Prostate gland (tissue), 2 donors: ENCODE measurements around the gene GNA12. TPM values are rescaled to one million over a fixed set of nuclear protein-coding genes. Genes with fewer than 3 reads are reported as not detected.

ENCODE experiments used
- DNase-seq: peaks from one replicate; pipeline ENCODE4 v3.0.0-alpha.2; 2019; ENCODE audit warnings: low spot score
- H3K27ac ChIP-seq, 2 donors: fragments of 200-600 bp; sonication (generic); 2 replicates each; pipeline ENCODE4 v1.5.1; 2017 to 2019
- H3K27me3 ChIP-seq: fragments of 200-600 bp; sonication (generic); replicated peaks from 2 replicates; pipeline ENCODE4 v1.5.1; 2019; ENCODE audit not compliant: insufficient read depth
- H3K36me3 ChIP-seq, 2 donors: fragments of 200-600 bp; sonication (generic); 1 replicate in 1 of 2; 2 replicates in 1 of 2; pipeline versions ENCODE4 v1.5.1 to v1.8.1; 2017 to 2019
- H3K4me1 ChIP-seq: fragments of 200-600 bp; sonication (generic); replicated peaks from 2 replicates; pipeline ENCODE4 v1.5.1; 2019
- H3K4me3 ChIP-seq, 2 donors: fragments of 200-600 bp; sonication (generic); 2 replicates each; pipeline ENCODE4 v1.5.1; 2017 to 2019
- H3K9me3 ChIP-seq: fragments of 200-600 bp; sonication (generic); 2 replicates; pipeline ENCODE4 v1.5.1; 2017
- CTCF ChIP-seq, 4 experiments: fragments of 200-600 bp in 2 of 4; fragments of 450-650 bp in 2 of 4; sonication (generic) in 2 of 4; IDR thresholded peaks; 1 replicate in 3 of 4; 2 replicates in 1 of 4; pipeline ENCODE4 v1.5.1; 2016 to 2019; ENCODE audit warnings: antibody characterized with exemption in 4 of 4, mild to moderate bottlenecking in 2 of 4, moderate library complexity in 2 of 4
- POLR2A ChIP-seq: fragments of 450-650 bp; IDR thresholded peaks from one replicate; pipeline ENCODE4 v1.6.1; 2016; ENCODE audit warnings: antibody characterized with exemption, mild to moderate bottlenecking
- POLR2AphosphoS5 ChIP-seq: sonication (generic); formaldehyde crosslinking; IDR thresholded peaks from one replicate; pipeline ENCODE4 v1.6.1; 2017; ENCODE audit warnings: antibody characterized with exemption
- WGBS: methylation state at CpG from one replicate; pipeline ENCODE4 v1.1.5; 2018; 5-methylcytosine and 5-hydroxymethylcytosine counted together
- intact Hi-C: fragments of 100-400 bp; cut with DNase I; formaldehyde crosslinking; loops from one replicate; pipeline ENCODE4 v1.14.2; 2022
- total RNA-seq, 2 donors: library from RNA; depleted of rRNA; stranded (reverse); fragments of >200 nt; gene quantifications; one replicate each; pipeline ENCODE4 v1.1.0, GENCODE V29; 2016

GNA12 gene
- total RNA-seq, 2 donors from 2014 or later, result 22.6 to 102 TPM

GRCh38 chr7:2723138-2723850 is 120.8 kb downstream of the GNA12 start:
- H3K27me3 ChIP-seq, result no peaks in the 10 kb centered on the region
- no peak for TF ChIP-seq CTCF (IDR thresholded peaks at IDR 0.05)
- no peak for TF ChIP-seq POLR2A
- no peaks in the 10 kb centered on the region for H3K9me3 ChIP-seq
- no peak for DNase-seq
- WGBS, result 88% methylated on average over 23 of the region's 23 CpGs
- H3K27ac ChIP-seq, result no peak overlapping the region
- intact Hi-C loops, result no loop called here
- H3K36me3 ChIP-seq, result no peaks in the 10 kb centered on the region
- H3K4me1 ChIP-seq, result no peaks in the 10 kb centered on the region
- no peak overlapping the region for H3K4me3 ChIP-seq

- 98% methylated on average over 4 of the region's 4 CpGs for WGBS
- Histone ChIP-seq H3K27ac (no peak overlapping the region), H3K4me1 (no peaks in the 10 kb centered on the region), H3K27me3 (no peaks in the 10 kb centered on the region), H3K4me3 (no peak overlapping the region), H3K36me3 (no peaks in the 10 kb centered on the region), H3K9me3 (no peaks in the 10 kb centered on the region)
- TF ChIP-seq POLR2A, result no peak
- no peak for TF ChIP-seq POLR2AphosphoS5
- intact Hi-C loops, result no loop called here
- DNase-seq, result no peak
These were observed 121.5 kb downstream of the GNA12 start for GRCh38 chr7:2722591-2722990.

GRCh38 chr7:2721842-2722241 is 122.3 kb downstream of the GNA12 start:
- no peaks in the 10 kb centered on the region for H3K36me3 ChIP-seq
- TF ChIP-seq CTCF (IDR thresholded peaks at IDR 0.05) (no peak), POLR2AphosphoS5 (no peak), POLR2A (no peak)

GRCh38 chr7:2720024-2720423 is 124.1 kb downstream of the GNA12 start:
- Histone ChIP-seq H3K27me3 (no peaks in the 10 kb centered on the region), H3K27ac (no peak overlapping the region), H3K4me1 (peaks cover 8% of the 10 kb centered on the region), H3K36me3 (no peaks in the 10 kb centered on the region), H3K4me3 (no peak overlapping the region), H3K9me3 (no peaks in the 10 kb centered on the region)
- WGBS, result 92% methylated on average over 16 of the region's 16 CpGs
- DNase-seq, result no peak
- TF ChIP-seq CTCF (IDR thresholded peaks at IDR 0.05) (no peak), POLR2AphosphoS5 (no peak), POLR2A (no peak)
- intact Hi-C loops, result no loop called here

More at GRCh38 chr7:2721842-2722241, 122.3 kb downstream of the GNA12 start:
- Histone ChIP-seq H3K4me1 (peaks cover 6% of the 10 kb centered on the region), H3K27me3 (no peaks in the 10 kb centered on the region), H3K9me3 (no peaks in the 10 kb centered on the region), H3K4me3 (no peak overlapping the region), H3K27ac (no peak overlapping the region)
- DNase-seq, result no peak
- WGBS, result 95% methylated on average over 19 of the region's 19 CpGs
- intact Hi-C loops, result no loop called here

GRCh38 chr7:2719007-2719406 is 125.1 kb downstream of the GNA12 start:
- intact Hi-C loops, result loop anchor here (5.0 kb wide), 1 partner anchor 123 kb away; the partner anchor contains the start of gene GNA12
- no peaks in the 10 kb centered on the region for H3K27me3 ChIP-seq
- H3K27ac ChIP-seq, result no peak overlapping the region
- no peak overlapping the region for H3K4me3 ChIP-seq
- WGBS, result 92% methylated on average over 16 of the region's 16 CpGs
- TF ChIP-seq POLR2AphosphoS5 (no peak), POLR2A (no peak), CTCF (IDR thresholded peaks at IDR 0.05) (peak in 1 of 4 experiments; percentile 23)
- DNase-seq, result no peak
- no peaks in the 10 kb centered on the region for H3K9me3 ChIP-seq
- H3K36me3 ChIP-seq, result no peaks in the 10 kb centered on the region
- peaks cover 8% of the 10 kb centered on the region for H3K4me1 ChIP-seq
